ENCODE data around the gene TP53I3. TPM values are rescaled to one million over a fixed set of nuclear protein-coding genes. Genes with fewer than 3 reads are reported as not detected.

TP53I3 gene
- total and polyA plus RNA-seq, 2 of the 4 experiments (the other 2 are of a cell fraction) = 25.5 to 42.2 TPM

- Histone ChIP-seq H3K9me1 (ENCODE audit: insufficient read depth, low read length) (peaks cover 6% of the 10 kb centered on the region), H2AK5ac (ENCODE audit: low read depth, low read length) (no peak overlapping the region), H3K9me3 (ENCODE audit: control insufficient read depth, insufficient read depth, low read length) (no peaks in the 10 kb centered on the region), H3K4me2 (ENCODE audit: low read depth, low read length) (no peak overlapping the region), H3K36me3 (ENCODE audit: control insufficient read depth, insufficient read depth, low read length) (no peaks in the 10 kb centered on the region), H3K18ac (ENCODE audit: low read depth, low read length) (no peak overlapping the region), H3K79me1 (ENCODE audit: low read depth in 1 of 2, low read length in 2 of 2) (peaks cover 20 to 24% of the 10 kb centered on the region in 2 experiments), H3K56ac (ENCODE audit: extremely low read depth, insufficient read depth, low read length) (no peak overlapping the region), H3K4me1 (ENCODE audit: control insufficient read depth, insufficient read depth, low read length) (no peaks in the 10 kb centered on the region), H4K8ac (ENCODE audit: low read depth in 2 of 2, low read length in 2 of 2) (no peak overlapping the region), H2BK5ac (ENCODE audit: low read depth, low read length, poor library complexity, severe bottlenecking) (no peak overlapping the region), H4K20me1 (ENCODE audit: insufficient read depth, low read length) (no peaks in the 10 kb centered on the region), H3K9ac (ENCODE audit: low read depth, low read length) (no peak overlapping the region), H3K4me3 (ENCODE audit: insufficient read depth, low read depth, low read length) (no peak overlapping the region), H3K27me3 (ENCODE audit: control insufficient read depth, insufficient read depth, low read length) (no peaks in the 10 kb centered on the region), H3K27ac (ENCODE audit: insufficient read depth, low read length) (no peak overlapping the region), H4K91ac (ENCODE audit: insufficient read depth, low read depth, low read length) (no peak overlapping the region), H3K14ac (replicated peaks; ENCODE audit: low read depth, low read length) (no peak overlapping the region), H2BK20ac (ENCODE audit: low read depth, low read length) (no peak overlapping the region), H2AK9ac (replicated peaks; ENCODE audit: low read depth, low read length, poor library complexity) (no peak overlapping the region), H2BK120ac (ENCODE audit: low read depth, low read length) (no peak overlapping the region), H4K5ac (ENCODE audit: low read depth, low read length) (no peak overlapping the region), H3K23ac (ENCODE audit: low read depth, low read length) (no peak overlapping the region), H3K4ac (ENCODE audit: low read depth, low read length) (no peak overlapping the region), H2AFZ (replicated peaks; ENCODE audit: low read length, poor library complexity) (no peak overlapping the region), H2BK15ac (ENCODE audit: low read depth, low read length) (no peak overlapping the region)
- DNase-seq (no peak), ATAC-seq (ENCODE audit: low read depth) (no peak)
- TF ChIP-seq POLR2A (IDR thresholded peaks at IDR 0.05; ENCODE audit: low read depth, low read length) (no peak), BHLHE40 (IDR thresholded peaks at IDR 0.05; ENCODE audit: low read depth, low read length) (no peak)
- dilution Hi-C loops (cut with HindIII; ENCODE audit: low sequenced_read_pairs, unreplicated experiment) = no loop called here
- no TSS peak for BruUV-seq (replicated peaks)
- in situ Hi-C loops (cut with MboI; ENCODE audit: low sequenced_read_pairs) = no loop called here
- CTCF ChIA-PET = no interaction called here
- POLR2A ChIA-PET (ENCODE audit: unreplicated experiment) = no interaction called here
- intact Hi-C loops (cut with micrococcal nuclease) = no loop called here
- no CpG with 5 or more reads among the region's 1 CpG for WGBS, 2 experiments (ENCODE audit: extremely low coverage in 2 of 2, insufficient read length in 1 of 2)
Measured at GRCh38 chr2:24125956-24126355, 41.3 kb upstream of the TP53I3 start.
